Measurements from ENCODE around the gene CEP89. TPM values are rescaled to one million over a fixed set of nuclear protein-coding genes. Genes with fewer than 3 reads are reported as not detected.
"Not testable (repeated sequence)": the region's sequence is repeated elsewhere in the genome, so short reads cannot be mapped to it uniquely, and the experiment has no call there.

Gene CEP89
- total RNA-seq (2022) (31.1 and 33.9 TPM in 2 replicates), Bru-seq, nascent RNA (percentile 60 among the genes with signal in this experiment), BruChase-seq, experiment 1, labeled RNA remaining after a 6-hour chase (percentile 62 among the genes with signal in this experiment), BruChase-seq, experiment 2, labeled RNA remaining after a 2-hour chase (percentile 61 among the genes with signal in this experiment)
- long read RNA-seq, full-length matches to known transcripts, result 27 of 43 reads
- long read RNA-seq, partial matches to known transcripts, result 2 of 43 reads
- long read RNA-seq, other reads (novel, unspliced or antisense), result 14 of 43 reads

DNA sequence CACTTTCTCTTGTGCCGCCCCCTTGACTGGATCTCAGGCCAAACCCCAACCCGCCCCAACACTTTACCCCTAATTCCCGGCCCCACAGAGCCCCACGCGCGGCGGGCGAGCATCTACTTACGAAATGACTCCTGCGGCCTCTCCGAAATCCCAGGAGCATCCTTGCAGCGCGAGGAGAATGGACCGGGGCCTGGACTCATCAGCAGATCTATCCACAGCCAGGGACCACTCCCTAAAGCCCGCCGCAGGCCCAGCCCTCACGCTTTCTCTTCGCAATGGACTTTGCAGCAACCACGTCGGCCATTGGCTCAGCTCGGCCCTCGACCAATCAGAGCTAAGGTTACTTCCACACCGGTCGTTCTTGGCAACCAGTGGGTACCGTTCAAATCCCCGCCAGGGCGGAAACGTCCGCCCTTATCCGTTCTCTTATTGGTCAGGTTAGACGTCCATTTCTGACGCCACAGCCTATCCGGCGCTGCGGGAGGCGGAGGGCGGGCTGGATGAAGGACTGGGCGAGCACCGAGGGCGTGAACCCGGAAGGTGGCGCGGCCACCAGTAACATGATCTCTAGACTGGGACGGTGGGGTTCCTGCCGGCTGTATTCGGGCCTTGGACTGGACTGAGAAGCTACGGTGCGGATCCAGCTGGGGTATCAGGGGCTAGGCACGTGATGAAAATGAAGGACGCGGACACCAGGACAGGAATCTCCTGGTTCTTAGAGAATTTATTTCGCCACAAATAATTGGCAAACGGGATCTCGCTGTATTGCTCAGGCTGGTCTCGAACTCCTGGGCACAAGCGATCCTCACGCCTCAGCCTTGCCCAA, at the start of gene CEP89, which contains the start of gene FAAP24:
CEP89 (minus strand) TSS at position 244 of the 826 bp plus-strand sequence; CDS start at position 160, 84 bp downstream.
FAAP24 (plus strand) TSS at position 528 of the 826 bp plus-strand sequence. CDS start 955 bp downstream, outside the sequence.
- Mint-ChIP-seq H3K4me3 (ENCODE audit: low read depth, unreplicated experiment) (peak within 1 kb of the TSS; percentile 91), H3K9me3 (ENCODE audit: low read depth, unreplicated experiment) (no peaks in the 10 kb centered on the region), H3K4me1 (ENCODE audit: low read depth, unreplicated experiment) (no peaks in the 10 kb centered on the region), H3K27me3 (ENCODE audit: unreplicated experiment) (no peaks in the 10 kb centered on the region), H3K27ac (ENCODE audit: unreplicated experiment) (peak within 1 kb of the TSS; percentile 98), H3K36me3 (ENCODE audit: insufficient read depth, unreplicated experiment) (peaks cover 59% of the 10 kb centered on the region)
- CTCF ChIA-PET, result interaction anchor here (0.7 to 0.9 kb wide), 6 partner anchors 10 to 1430 kb away, joined by 3 to 8 read pairs (median 4); no protein-coding TSS in a partner anchor
- intact Hi-C loops (cut with micrococcal nuclease; ENCODE audit: unreplicated experiment), result no loop called here
- no TSS peak for BruUV-seq (replicated peaks)
- TF ChIP-seq, protein P1, sequence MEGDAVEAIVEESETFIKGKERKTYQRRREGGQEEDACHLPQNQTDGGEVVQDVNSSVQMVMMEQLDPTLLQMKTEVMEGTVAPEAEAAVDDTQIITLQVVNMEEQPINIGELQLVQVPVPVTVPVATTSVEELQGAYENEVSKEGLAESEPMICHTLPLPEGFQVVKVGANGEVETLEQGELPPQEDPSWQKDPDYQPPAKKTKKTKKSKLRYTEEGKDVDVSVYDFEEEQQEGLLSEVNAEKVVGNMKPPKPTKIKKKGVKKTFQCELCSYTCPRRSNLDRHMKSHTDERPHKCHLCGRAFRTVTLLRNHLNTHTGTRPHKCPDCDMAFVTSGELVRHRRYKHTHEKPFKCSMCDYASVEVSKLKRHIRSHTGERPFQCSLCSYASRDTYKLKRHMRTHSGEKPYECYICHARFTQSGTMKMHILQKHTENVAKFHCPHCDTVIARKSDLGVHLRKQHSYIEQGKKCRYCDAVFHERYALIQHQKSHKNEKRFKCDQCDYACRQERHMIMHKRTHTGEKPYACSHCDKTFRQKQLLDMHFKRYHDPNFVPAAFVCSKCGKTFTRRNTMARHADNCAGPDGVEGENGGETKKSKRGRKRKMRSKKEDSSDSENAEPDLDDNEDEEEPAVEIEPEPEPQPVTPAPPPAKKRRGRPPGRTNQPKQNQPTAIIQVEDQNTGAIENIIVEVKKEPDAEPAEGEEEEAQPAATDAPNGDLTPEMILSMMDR (IDR thresholded peaks at IDR 0.05; ENCODE audit: unreplicated experiment), result no peak
- peak; percentile 99 for DNase-seq

DNA sequence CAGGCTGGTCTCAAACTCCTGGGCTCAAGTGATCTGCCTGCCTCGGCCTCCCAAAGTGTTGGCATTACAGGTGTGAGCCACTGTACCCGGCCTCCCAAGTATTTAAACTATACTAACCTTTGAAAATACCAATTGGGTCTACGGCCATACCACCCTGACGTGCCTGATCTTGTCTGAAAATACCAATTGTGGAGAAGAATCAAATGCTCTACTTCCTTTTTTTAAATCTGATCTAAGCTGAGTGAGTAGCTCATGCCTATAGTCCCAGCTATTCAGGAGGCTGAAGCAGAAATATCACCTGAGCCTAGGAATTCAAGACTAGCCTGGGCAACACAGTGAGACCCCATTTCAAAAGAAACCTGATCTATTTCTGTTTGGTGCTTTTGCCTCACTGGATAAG, 39.1 kb upstream of the CEP89 start:
- H3K9me3 Mint-ChIP-seq (ENCODE audit: low read depth, unreplicated experiment); H3K27me3 Mint-ChIP-seq (ENCODE audit: unreplicated experiment); H3K4me1 Mint-ChIP-seq (ENCODE audit: low read depth, unreplicated experiment); intact Hi-C loops (cut with micrococcal nuclease; ENCODE audit: unreplicated experiment); CTCF ChIA-PET; DNase-seq; H3K27ac Mint-ChIP-seq (ENCODE audit: unreplicated experiment); H3K4me3 Mint-ChIP-seq (ENCODE audit: low read depth, unreplicated experiment): not testable (repeated sequence)
- BruUV-seq (replicated peaks), result TSS peak; percentile 14
- H3K36me3 Mint-ChIP-seq (ENCODE audit: insufficient read depth, unreplicated experiment), result peaks cover 51% of the 10 kb centered on the region

DNA sequence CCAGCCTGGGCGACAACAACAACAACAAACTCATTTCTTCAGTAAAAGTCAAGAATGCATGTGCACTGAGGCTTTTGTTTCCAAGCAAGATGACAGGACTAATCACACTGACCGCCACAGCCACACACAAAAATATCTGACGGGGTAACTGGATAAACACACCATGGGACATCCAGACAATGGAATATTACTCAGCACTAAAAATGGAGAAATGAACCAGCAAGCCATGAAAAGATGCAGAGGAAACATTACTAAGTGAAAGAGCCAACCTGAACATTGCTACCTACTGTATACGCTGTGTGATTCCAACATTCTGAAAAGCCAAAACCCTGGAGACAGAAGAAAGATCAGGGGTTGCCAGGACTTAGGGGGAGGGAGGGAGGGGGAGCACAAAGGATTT, 37.0 kb upstream of the CEP89 start:
- intact Hi-C loops (cut with micrococcal nuclease; ENCODE audit: unreplicated experiment), result loop anchor here (5.0 kb wide), 1 partner anchor 34 kb away; no protein-coding TSS in a partner anchor
- no peak overlapping the region for H3K27ac Mint-ChIP-seq (ENCODE audit: unreplicated experiment)
- BruUV-seq (replicated peaks), result no TSS peak
- DNase-seq, result no peak
- H3K4me3 Mint-ChIP-seq (ENCODE audit: low read depth, unreplicated experiment), result no peak overlapping the region
- CTCF ChIA-PET, result no interaction called here
- no peaks in the 10 kb centered on the region for H3K9me3 Mint-ChIP-seq (ENCODE audit: low read depth, unreplicated experiment)
- no peaks in the 10 kb centered on the region for H3K27me3 Mint-ChIP-seq (ENCODE audit: unreplicated experiment)
- H3K4me1 Mint-ChIP-seq (ENCODE audit: low read depth, unreplicated experiment), result peaks cover 13% of the 10 kb centered on the region
- peaks cover 66% of the 10 kb centered on the region for H3K36me3 Mint-ChIP-seq (ENCODE audit: insufficient read depth, unreplicated experiment)
- TF ChIP-seq, protein P1 (IDR thresholded peaks at IDR 0.05; ENCODE audit: unreplicated experiment), result no peak

DNA sequence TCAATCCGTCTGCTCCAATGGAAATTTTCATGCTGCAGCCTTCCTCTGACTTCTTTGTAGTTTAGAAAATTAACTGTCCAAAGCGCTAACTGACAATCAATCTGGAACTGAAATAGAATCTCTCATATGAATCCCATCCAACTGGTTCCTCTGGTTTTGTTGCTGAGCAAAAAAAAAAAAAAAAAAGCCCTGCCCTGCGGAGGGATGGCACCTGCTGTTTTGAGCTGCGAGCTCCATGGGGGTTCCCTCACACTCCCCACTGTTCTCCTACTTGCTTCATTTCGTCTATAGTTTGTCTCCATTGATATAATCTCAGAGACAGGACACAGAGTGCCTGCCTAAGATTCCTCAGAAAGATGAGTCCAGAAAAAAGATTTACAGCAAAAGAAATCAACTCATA, 33.7 kb upstream of the CEP89 start:
- H3K27me3 Mint-ChIP-seq (ENCODE audit: unreplicated experiment), result no peaks in the 10 kb centered on the region
- peak overlapping the region; percentile 90 for H3K27ac Mint-ChIP-seq (ENCODE audit: unreplicated experiment)
- TF ChIP-seq, protein P1 (IDR thresholded peaks at IDR 0.05; ENCODE audit: unreplicated experiment), result no peak
- CTCF ChIA-PET, result interaction anchor here (0.6 to 1.0 kb wide), 6 partner anchors 11 to 1967 kb away, joined by 3 to 4 read pairs (median 3); no protein-coding TSS in a partner anchor
- peaks cover 27% of the 10 kb centered on the region for H3K4me1 Mint-ChIP-seq (ENCODE audit: low read depth, unreplicated experiment)
- no peaks in the 10 kb centered on the region for H3K9me3 Mint-ChIP-seq (ENCODE audit: low read depth, unreplicated experiment)
- peak; percentile 32 for DNase-seq
- peaks cover 69% of the 10 kb centered on the region for H3K36me3 Mint-ChIP-seq (ENCODE audit: insufficient read depth, unreplicated experiment)
- H3K4me3 Mint-ChIP-seq (ENCODE audit: low read depth, unreplicated experiment), result peak overlapping the region; percentile 32
- no TSS peak for BruUV-seq (replicated peaks)
- intact Hi-C loops (cut with micrococcal nuclease; ENCODE audit: unreplicated experiment), result loop anchor here (5.0 kb wide), 1 partner anchor 37 kb away; no protein-coding TSS in a partner anchor

DNA sequence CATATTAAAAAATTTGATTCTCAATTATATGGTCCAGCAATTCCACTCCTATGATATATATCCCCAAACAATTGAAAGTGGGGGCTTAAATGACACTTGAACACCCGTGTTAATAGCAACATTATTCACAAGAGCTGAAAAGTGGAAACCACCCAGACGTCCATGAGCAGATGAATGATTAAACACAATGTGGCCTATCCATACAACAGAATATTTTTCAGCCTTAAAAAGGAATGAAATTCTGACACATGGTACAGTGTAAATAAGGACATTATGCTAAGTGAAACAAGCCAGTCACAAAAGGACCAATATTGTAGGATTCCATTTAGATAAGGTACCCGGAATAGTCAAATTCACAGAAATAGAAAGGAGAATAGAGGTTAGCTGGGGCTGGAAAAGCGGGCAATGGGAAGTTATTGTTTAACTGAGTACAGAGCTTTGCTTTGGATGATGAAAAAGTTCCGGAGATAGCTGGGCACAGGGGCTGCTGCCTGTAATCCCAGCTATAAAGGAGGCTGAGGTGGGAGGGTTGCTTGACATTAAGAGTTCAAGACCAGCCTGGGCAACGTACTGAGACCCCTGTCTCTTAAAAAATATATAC, 31.8 kb upstream of the CEP89 start:
- H3K27me3 Mint-ChIP-seq (ENCODE audit: unreplicated experiment); H3K9me3 Mint-ChIP-seq (ENCODE audit: low read depth, unreplicated experiment); H3K4me3 Mint-ChIP-seq (ENCODE audit: low read depth, unreplicated experiment); H3K27ac Mint-ChIP-seq (ENCODE audit: unreplicated experiment); BruUV-seq (replicated peaks); intact Hi-C loops (cut with micrococcal nuclease; ENCODE audit: unreplicated experiment); DNase-seq: not testable (repeated sequence)
- CTCF ChIA-PET, result interaction anchor here (1.7 kb wide), 1 partner anchor 43 kb away, joined by 4 read pairs; no protein-coding TSS in a partner anchor
- H3K36me3 Mint-ChIP-seq (ENCODE audit: insufficient read depth, unreplicated experiment), result peaks cover 67% of the 10 kb centered on the region
- peaks cover 27% of the 10 kb centered on the region for H3K4me1 Mint-ChIP-seq (ENCODE audit: low read depth, unreplicated experiment)

DNA sequence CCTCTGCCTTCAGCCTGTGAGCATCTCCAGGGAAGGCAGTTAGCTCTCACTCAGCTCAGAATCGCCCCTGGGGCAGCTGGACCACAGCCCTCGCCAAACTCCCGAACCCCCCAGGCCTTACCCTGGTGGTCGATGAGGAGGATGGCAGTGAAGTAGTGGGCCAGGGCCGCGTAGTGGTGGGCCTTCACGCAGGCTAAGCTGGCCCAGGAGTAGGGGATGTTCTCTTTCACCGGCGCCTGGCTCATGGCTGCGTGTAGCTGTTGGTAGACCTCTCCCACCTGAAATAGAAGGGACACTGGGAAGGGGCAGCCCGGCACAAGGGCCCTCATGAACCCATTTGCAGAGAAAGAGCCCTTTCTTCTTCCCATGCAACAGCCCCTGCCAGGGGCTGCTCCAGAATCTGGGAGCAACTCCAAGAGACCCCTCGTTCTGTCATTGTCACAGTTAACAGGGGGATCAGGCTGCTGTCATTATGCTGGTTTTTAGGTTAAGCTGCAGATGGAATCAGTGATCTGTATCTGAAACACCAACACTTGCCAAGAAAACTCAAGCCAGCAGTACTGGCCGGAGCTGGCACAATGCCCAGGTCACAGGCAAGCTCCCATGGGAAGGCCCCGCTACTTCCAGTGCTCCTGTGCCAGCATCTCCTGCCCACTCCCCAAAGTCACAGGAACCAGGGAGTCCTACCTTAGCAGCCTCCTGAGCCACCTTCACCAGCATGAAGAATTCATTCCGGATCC, 30.5 kb upstream of the CEP89 start:
- CTCF ChIA-PET, result interaction anchor here (0.6 to 1.7 kb wide), 2 partner anchors 11 to 45 kb away, joined by 3 to 4 read pairs; no protein-coding TSS in a partner anchor
- H3K9me3 Mint-ChIP-seq (ENCODE audit: low read depth, unreplicated experiment); H3K4me3 Mint-ChIP-seq (ENCODE audit: low read depth, unreplicated experiment); intact Hi-C loops (cut with micrococcal nuclease; ENCODE audit: unreplicated experiment); H3K27me3 Mint-ChIP-seq (ENCODE audit: unreplicated experiment); BruUV-seq (replicated peaks); H3K27ac Mint-ChIP-seq (ENCODE audit: unreplicated experiment); DNase-seq: not testable (repeated sequence)
- peaks cover 60% of the 10 kb centered on the region for H3K36me3 Mint-ChIP-seq (ENCODE audit: insufficient read depth, unreplicated experiment)
- peaks cover 27% of the 10 kb centered on the region for H3K4me1 Mint-ChIP-seq (ENCODE audit: low read depth, unreplicated experiment)
